Heart left ventricle (tissue), 16 donors: ENCODE data around the gene ATP13A4. TPM values are rescaled to one million over a fixed set of nuclear protein-coding genes. Genes with fewer than 3 reads are reported as not detected.

Source experiments
- ATAC-seq, 4 donors: fragments of 200-7000 bp; cut with Tn5 transposase; one replicate each; pipeline ENCODE4 v1.9.1; 2020 to 2022; ENCODE audit warnings: moderate library complexity in 4 of 4, mild to moderate bottlenecking in 3 of 4, moderate number of reproducible peaks in 1 of 4
- DNase-seq, 5 donors: peaks; one replicate each; pipeline ENCODE4 v3.0.0-alpha.2; 2020
- H3K27ac ChIP-seq, 12 donors: fragments of 200-600 bp; sonication (generic) in 4 of 12; one replicate each; pipeline versions ENCODE4 v1.5.0 to v1.8.0; 2016 to 2022; ENCODE audit warnings: mild to moderate bottlenecking in 2 of 12
- H3K27me3 ChIP-seq, 9 donors: fragments of 200-600 bp; sonication (generic) in 2 of 9; one replicate each; pipeline versions ENCODE4 v1.5.1 to v1.8.0; 2016 to 2022; ENCODE audit warnings: mild to moderate bottlenecking in 3 of 9
- H3K36me3 ChIP-seq, 9 donors: fragments of 200-600 bp; sonication (generic) in 2 of 9; one replicate each; pipeline versions ENCODE4 v1.5.0 to v1.8.0; 2018 to 2022; ENCODE audit warnings: mild to moderate bottlenecking in 2 of 9
- H3K4me1 ChIP-seq, 12 donors: fragments of 200-600 bp; sonication (generic) in 4 of 12; one replicate each; pipeline versions ENCODE4 v1.5.0 to v1.8.0; 2016 to 2022; ENCODE audit warnings: mild to moderate bottlenecking in 3 of 12
- H3K4me3 ChIP-seq, 12 donors: fragments of 200-600 bp; sonication (generic) in 4 of 12; one replicate each; pipeline versions ENCODE4 v1.5.0 to v1.8.0; 2017 to 2022; ENCODE audit warnings: mild to moderate bottlenecking in 9 of 12, moderate library complexity in 4 of 12
- H3K9me3 ChIP-seq, 12 donors: fragments of 200-600 bp; sonication (generic) in 4 of 12; one replicate each; pipeline versions ENCODE4 v1.5.0 to v1.8.0; 2016 to 2022; ENCODE audit warnings: mild to moderate bottlenecking in 1 of 12
- POLR2A ChIP-seq, 2 donors: fragments of 450-650 bp; IDR thresholded peaks; one replicate each; pipeline ENCODE4 v1.6.1; 2017; ENCODE audit warnings: antibody characterized with exemption in 2 of 2, mild to moderate bottlenecking in 2 of 2, moderate library complexity in 2 of 2
- WGBS, 4 donors: extraction: QIAGEN DNeasy Blood & Tissue Kit in 2 of 4; methylation state at CpG; one replicate each; pipeline versions ENCODE4 v1.1.5 to v1.1.7; 2013 to 2018; 5-methylcytosine and 5-hydroxymethylcytosine counted together
- intact Hi-C, 10 donors: fragments of 100-400 bp; cut with DNase I; formaldehyde crosslinking; loops; one replicate each; pipeline versions ENCODE4 v1.11.1 to v1.14.2; 2022
- polyA plus RNA-seq, 2 donors: library from polyadenylated mRNA; stranded (reverse); fragments of 200-250 nt; gene quantifications; one replicate each; pipeline ENCODE4 v1.2.3, GENCODE V29; 2013
- total RNA-seq, 9 donors: library from RNA; depleted of rRNA in 2 of 9; stranded (reverse); fragments of >200 nt in 2 of 9; fragmentation: NEBNext Ultra II Directional in 3 of 9; extraction: Animal tissue kit (Norgen Biotek cat#: 25700) in 3 of 9; gene quantifications; one replicate each; pipeline versions ENCODE4 v1.1.0 to v1.2.4, GENCODE V29; 2016 to 2023
- TF ChIP-seq, protein P1 (sequence below), 12 donors: fragments of 200-600 bp; sonication (generic) in 4 of 12; IDR thresholded peaks; one replicate each; pipeline versions ENCODE4 v1.5.0 to v1.8.0; 2018 to 2022; ENCODE audit warnings: antibody characterized with exemption in 12 of 12, mild to moderate bottlenecking in 5 of 12
- donor health status: ischemic (EF 13 %, LVEDD 7.1; RV severe dilation, severe dysfunction).
- donor health status: healthy with polysubstance abuse.
- donor health status: DM: no; HTN: yes; CAD: no.
- donor health status: DM: no; HTN: no; CAD: no.
- donor health status: ischemic (EF 25% LVEDD 6.9; RV normal size, moderate dysfunction).
- donor health status: ischemic (EF 25% LVEDD 5.7; RV mildly dilated, moderate dysfunction).
- donor health status: healthy.
- donor health status: DM: yes; HTN: yes; CAD: no.
- donor health status: ischemic (EF 35%, LVEDD 5.7; RV mildly dilated, moderate dysfunction).
- donor health status: nonischemic (EF 11% LVEDD 7.7; RV severe dilation, severe dysfunction).
- donor health status: DM: yes; HTN: yes; CAD: no.
- donor health status: PGD.
- donor health status: ischemic (EF 29% LVEDD 5.4; RV normal size, mild dysfunction).
- donor health status: nonischemic (EF 23%, LVEDD 6.1; RV moderate dilation, normal function).

Gene ATP13A4
- total and polyA plus RNA-seq, 11 donors, result 0.48 to 0.97 (median 0.51) TPM; not detected in 8

DNA sequence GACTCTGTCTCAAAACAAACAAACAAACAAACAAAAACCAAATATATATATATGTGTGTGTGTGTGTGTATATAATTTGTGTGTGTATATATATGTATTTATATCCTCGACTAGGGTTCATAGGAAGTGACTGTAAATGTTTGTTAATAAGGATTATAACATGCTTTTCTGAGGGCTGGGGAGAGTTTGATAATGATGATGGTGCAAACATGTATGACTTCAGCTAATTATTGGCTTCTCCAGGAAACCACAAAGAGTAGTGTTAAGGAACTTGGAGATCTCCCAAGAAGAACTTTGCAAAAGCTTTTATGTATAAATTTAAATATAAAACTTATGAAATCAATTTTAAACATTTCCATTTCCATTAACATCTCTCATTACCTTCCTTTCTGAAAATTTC, 34.4 kb upstream of the ATP13A4 start:
- Histone ChIP-seq H3K27me3 (no peaks in the 10 kb centered on the region), H3K4me3 (no peak overlapping the region), H3K36me3 (no peaks in the 10 kb centered on the region), H3K4me1 (peaks cover 2 to 11% (median 6%) of the 10 kb centered on the region in 12 donors), H3K27ac (no peak overlapping the region), H3K9me3 (no peaks in the 10 kb centered on the region)
- ATAC-seq (no peak), DNase-seq (no peak)
- TF ChIP-seq, protein P1, sequence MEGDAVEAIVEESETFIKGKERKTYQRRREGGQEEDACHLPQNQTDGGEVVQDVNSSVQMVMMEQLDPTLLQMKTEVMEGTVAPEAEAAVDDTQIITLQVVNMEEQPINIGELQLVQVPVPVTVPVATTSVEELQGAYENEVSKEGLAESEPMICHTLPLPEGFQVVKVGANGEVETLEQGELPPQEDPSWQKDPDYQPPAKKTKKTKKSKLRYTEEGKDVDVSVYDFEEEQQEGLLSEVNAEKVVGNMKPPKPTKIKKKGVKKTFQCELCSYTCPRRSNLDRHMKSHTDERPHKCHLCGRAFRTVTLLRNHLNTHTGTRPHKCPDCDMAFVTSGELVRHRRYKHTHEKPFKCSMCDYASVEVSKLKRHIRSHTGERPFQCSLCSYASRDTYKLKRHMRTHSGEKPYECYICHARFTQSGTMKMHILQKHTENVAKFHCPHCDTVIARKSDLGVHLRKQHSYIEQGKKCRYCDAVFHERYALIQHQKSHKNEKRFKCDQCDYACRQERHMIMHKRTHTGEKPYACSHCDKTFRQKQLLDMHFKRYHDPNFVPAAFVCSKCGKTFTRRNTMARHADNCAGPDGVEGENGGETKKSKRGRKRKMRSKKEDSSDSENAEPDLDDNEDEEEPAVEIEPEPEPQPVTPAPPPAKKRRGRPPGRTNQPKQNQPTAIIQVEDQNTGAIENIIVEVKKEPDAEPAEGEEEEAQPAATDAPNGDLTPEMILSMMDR (IDR thresholded peaks at IDR 0.05), result no peak
- no peak for TF ChIP-seq POLR2A (IDR thresholded peaks at IDR 0.05)
- WGBS, 4 donors, result 71 to 88% (median 76%) methylated on average over 1 of the region's 1 CpG
- intact Hi-C loops, result no loop called here

DNA sequence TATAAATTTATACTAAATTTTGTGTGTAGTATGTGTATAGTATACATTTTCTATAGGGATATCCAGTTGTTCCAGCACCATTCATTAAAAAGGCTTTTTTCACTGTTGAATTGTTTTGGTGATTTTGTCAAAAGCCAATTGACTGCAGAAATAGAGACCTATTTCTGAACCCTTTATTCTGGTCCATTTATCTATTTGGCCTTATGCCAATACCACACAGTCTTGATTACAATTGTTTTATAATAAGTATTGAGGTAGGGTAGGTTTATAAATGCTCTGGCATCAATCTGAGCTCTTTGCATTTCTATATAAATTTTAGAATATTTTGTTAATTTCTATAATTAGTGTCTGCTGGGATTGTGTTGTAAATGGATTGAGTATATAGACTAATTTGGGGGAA, 31.8 kb upstream of the ATP13A4 start:
- no peak for ATAC-seq
- intact Hi-C loops, result no loop called here
- DNase-seq, result no peak
- no peaks in the 10 kb centered on the region for H3K36me3 ChIP-seq
- no peak overlapping the region for H3K27ac ChIP-seq
- H3K4me3 ChIP-seq, result no peak overlapping the region
- TF ChIP-seq, protein P1 (IDR thresholded peaks at IDR 0.05), result no peak
- TF ChIP-seq POLR2A (IDR thresholded peaks at IDR 0.05), result no peak
- H3K27me3 ChIP-seq, result no peaks in the 10 kb centered on the region
- H3K4me1 ChIP-seq, result no peaks in the 10 kb centered on the region
- H3K9me3 ChIP-seq, result no peaks in the 10 kb centered on the region

DNA sequence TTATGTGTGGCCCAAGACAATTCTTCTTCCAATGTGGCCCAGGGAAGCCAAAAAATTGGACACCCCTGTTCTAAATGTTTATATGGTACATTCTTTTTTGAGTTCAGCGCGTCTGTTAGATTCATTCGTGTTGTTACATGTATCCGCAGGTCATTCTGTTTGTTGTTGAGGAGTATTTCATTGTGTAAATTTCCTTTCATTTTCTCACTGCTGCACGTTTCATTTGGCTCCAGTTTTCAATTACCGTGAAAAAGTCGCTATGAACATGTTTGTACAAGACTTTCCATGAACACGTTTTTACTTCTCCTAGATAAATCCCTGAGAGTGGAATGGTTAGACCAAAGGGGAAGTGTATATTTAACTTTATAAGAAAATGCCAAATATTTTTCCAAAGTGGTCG, 30.8 kb upstream of the ATP13A4 start:
- ATAC-seq (no peak), DNase-seq (no peak)
- Histone ChIP-seq H3K4me3 (no peak overlapping the region), H3K27me3 (no peaks in the 10 kb centered on the region), H3K4me1 (no peaks in the 10 kb centered on the region), H3K36me3 (no peaks in the 10 kb centered on the region), H3K9me3 (no peaks in the 10 kb centered on the region), H3K27ac (no peak overlapping the region)
- intact Hi-C loops, result no loop called here
- TF ChIP-seq, protein P1 (IDR thresholded peaks at IDR 0.05), result no peak
- TF ChIP-seq POLR2A (IDR thresholded peaks at IDR 0.05), result no peak
- 76 to 81% (median 79%) methylated on average over 9 of the region's 9 CpGs for WGBS, 4 donors

DNA sequence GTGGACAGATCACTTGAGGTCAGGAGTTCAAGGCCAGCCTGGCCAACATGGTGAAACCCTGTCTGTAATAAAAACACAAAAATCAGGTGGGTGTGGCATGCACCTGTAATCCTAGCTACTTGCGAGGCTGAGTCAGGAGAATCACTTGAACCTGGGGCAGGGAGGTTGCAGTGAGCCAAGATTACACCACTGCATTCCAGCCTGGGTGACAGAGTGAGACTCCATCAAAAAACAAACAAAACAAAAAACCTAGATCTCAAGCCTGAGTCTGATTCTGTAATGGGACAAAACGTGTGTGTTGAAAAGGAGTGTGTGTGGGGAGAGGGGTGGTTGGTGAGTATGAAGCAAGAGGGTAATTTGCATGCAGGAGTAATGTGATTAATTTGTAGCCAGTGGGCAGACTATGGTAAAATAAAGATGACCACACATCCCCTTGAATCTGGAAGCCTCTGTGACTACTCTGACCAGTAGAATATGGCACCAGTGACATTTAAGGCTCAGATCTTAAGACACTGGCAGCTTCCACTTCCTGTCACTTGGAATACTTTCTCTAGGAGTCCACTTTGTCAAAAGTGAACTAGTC, 19.9 kb upstream of the ATP13A4 start:
- 57 to 74% (median 65%) methylated on average over 2 of the region's 2 CpGs for WGBS, 4 donors
- Histone ChIP-seq H3K9me3 (no peaks in the 10 kb centered on the region), H3K27me3 (no peaks in the 10 kb centered on the region), H3K4me1 (no peaks in the 10 kb centered on the region), H3K36me3 (no peaks in the 10 kb centered on the region), H3K27ac (no peak overlapping the region), H3K4me3 (no peak overlapping the region)
- intact Hi-C loops, result loop anchor here (5.0 to 10.0 kb wide), 11 partner anchors 112 to 1100 kb away; partner anchors contain the start of gene MB21D2 (in 1 of the 10)
- DNase-seq (no peak), ATAC-seq (no peak)
- TF ChIP-seq, protein P1 (IDR thresholded peaks at IDR 0.05), result no peak
- no peak for TF ChIP-seq POLR2A (IDR thresholded peaks at IDR 0.05)
